Endothelial cell of umbilical vein (primary cell): ENCODE data around the gene BEND5.

Experiments used
- EZH2 ChIP-seq: IDR thresholded peaks from 2 replicates; pipeline ENCODE4 v1.6.1; 2012; ENCODE audit warnings: borderline replicate concordance, low read depth, mild to moderate bottlenecking, moderate library complexity, low read length, inconsistent platforms; ENCODE audit not compliant: severe bottlenecking
- JUN ChIP-seq: IDR thresholded peaks from 2 replicates; pipeline ENCODE4 v1.6.1; 2011; ENCODE audit warnings: borderline replicate concordance, low read depth; ENCODE audit not compliant: insufficient read length, insufficient read depth
- MYC ChIP-seq: IDR thresholded peaks from one replicate; pipeline ENCODE4 v1.6.1; 2011; ENCODE audit warnings: mild to moderate bottlenecking, low read depth, low read length
- POLR2A ChIP-seq: IDR thresholded peaks from 2 replicates; pipeline ENCODE4 v1.6.1; 2012; ENCODE audit warnings: low read depth, mild to moderate bottlenecking, control low read depth, low read length
- TF ChIP-seq, protein P1 (sequence below), 2 donors: IDR thresholded peaks; 1 replicate in 1 of 2; 2 replicates in 1 of 2; pipeline ENCODE4 v1.5.1; 2011; ENCODE audit warnings: low read length in 2 of 2, mild to moderate bottlenecking in 2 of 2, moderate library complexity in 2 of 2, control low read depth in 1 of 2, inconsistent platforms in 1 of 2, low read depth in 1 of 2; ENCODE audit not compliant: insufficient read depth in 1 of 2; ENCODE audit errors: extremely low read depth in 1 of 2
- TF ChIP-seq, protein P2 (sequence below): IDR thresholded peaks from 2 replicates; pipeline ENCODE4 v1.6.1; 2011; ENCODE audit not compliant: insufficient read depth, insufficient read length

DNA sequence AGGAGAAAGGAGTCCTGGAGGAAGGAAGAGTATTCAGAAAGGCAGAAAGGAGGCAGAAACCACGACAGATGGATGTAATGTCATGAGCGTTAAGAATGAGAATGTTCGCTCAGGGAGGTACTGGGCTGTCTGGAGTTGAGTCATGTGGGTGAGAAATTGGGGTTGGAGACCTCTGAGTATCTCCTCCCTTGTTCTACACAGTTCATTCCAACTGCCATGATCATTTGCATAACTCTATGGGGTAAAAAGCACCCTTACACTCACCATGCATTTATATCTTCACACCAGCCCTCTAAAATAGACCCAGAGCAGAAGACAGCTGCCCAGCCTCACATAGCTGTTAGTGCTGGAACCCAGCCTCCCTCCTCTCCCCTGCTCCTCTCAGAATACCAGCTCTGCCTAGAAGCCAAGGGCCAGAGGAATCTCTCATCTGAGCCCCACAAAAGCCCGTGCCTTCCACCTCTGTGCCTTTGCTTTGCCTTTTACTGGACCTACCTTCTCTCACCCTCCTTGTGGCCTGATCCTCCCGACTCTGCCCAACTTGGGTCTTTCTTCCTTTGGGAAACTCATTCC, 85.2 kb downstream of the BEND5 start:
- TF ChIP-seq, protein P1, sequence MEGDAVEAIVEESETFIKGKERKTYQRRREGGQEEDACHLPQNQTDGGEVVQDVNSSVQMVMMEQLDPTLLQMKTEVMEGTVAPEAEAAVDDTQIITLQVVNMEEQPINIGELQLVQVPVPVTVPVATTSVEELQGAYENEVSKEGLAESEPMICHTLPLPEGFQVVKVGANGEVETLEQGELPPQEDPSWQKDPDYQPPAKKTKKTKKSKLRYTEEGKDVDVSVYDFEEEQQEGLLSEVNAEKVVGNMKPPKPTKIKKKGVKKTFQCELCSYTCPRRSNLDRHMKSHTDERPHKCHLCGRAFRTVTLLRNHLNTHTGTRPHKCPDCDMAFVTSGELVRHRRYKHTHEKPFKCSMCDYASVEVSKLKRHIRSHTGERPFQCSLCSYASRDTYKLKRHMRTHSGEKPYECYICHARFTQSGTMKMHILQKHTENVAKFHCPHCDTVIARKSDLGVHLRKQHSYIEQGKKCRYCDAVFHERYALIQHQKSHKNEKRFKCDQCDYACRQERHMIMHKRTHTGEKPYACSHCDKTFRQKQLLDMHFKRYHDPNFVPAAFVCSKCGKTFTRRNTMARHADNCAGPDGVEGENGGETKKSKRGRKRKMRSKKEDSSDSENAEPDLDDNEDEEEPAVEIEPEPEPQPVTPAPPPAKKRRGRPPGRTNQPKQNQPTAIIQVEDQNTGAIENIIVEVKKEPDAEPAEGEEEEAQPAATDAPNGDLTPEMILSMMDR (IDR thresholded peaks at IDR 0.05; ENCODE audit: extremely low read depth in 1 of 2, insufficient read depth in 1 of 2, low read depth in 1 of 2, low read length in 2 of 2) = no peak
- TF ChIP-seq, protein P2, sequence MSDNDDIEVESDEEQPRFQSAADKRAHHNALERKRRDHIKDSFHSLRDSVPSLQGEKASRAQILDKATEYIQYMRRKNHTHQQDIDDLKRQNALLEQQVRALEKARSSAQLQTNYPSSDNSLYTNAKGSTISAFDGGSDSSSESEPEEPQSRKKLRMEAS = no peak
- TF ChIP-seq POLR2A (no peak), EZH2 (no peak), MYC (no peak), JUN (no peak)
